ENCODE results near the gene C20orf204.
A peak's percentile ranks its signal among the peaks of the same experiment; 100 is the strongest.

C20orf204 gene

GRCh38 chr20:64063389-64064144, 27.6 kb downstream of the C20orf204 start:
- H3K4me3 ChIP-seq (ENCODE audit: low read length), result peak overlapping the region; percentile 81
- TF ChIP-seq ZNF274 (IDR thresholded peaks at IDR 0.05; ENCODE audit: low read depth, low read length), result no peak

GRCh38 chr20:64064145-64064698, 28.2 kb downstream of the C20orf204 start:
- no peak overlapping the region for H3K4me3 ChIP-seq (ENCODE audit: low read length)
- no peak for TF ChIP-seq ZNF274 (IDR thresholded peaks at IDR 0.05; ENCODE audit: low read depth, low read length)

- no peak for TF ChIP-seq ZNF274 (IDR thresholded peaks at IDR 0.05; ENCODE audit: low read depth, low read length)
- H3K4me3 ChIP-seq (ENCODE audit: low read length), result no peak overlapping the region
These were observed 29.3 kb downstream of the C20orf204 start for GRCh38 chr20:64065062-64065973.

DNA sequence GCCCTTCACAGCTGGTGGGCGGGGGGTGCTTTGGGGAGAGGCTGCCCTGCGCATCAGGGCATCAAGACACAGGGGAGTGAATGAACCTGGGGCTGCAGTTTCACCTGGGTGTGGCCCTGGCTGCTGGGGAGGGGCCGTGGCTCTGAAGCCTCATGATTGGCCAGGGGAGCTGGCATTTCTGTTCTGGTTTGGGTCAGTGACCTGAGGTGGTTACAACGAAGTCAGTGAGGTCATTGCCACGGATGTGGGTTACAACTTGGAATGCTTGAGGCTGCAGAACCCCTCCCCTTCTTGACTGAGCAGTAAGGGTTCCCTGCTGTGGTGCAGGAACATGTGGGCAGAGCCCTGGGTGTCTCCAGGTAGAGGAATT, 30.0 kb downstream of the C20orf204 start:
- H3K4me3 ChIP-seq (ENCODE audit: low read length), result no peak overlapping the region
- TF ChIP-seq ZNF274 (IDR thresholded peaks at IDR 0.05; ENCODE audit: low read depth, low read length), result no peak

- no peak overlapping the region for H3K4me3 ChIP-seq (ENCODE audit: low read length)
- TF ChIP-seq ZNF274 (IDR thresholded peaks at IDR 0.05; ENCODE audit: low read depth, low read length), result no peak
These were observed 31.1 kb downstream of the C20orf204 start for GRCh38 chr20:64067005-64067632.

- H3K4me3 ChIP-seq (ENCODE audit: low read length), result no peak overlapping the region
- no peak for TF ChIP-seq ZNF274 (IDR thresholded peaks at IDR 0.05; ENCODE audit: low read depth, low read length)
These were observed 31.8 kb downstream of the C20orf204 start for GRCh38 chr20:64067733-64068307.

- H3K4me3 ChIP-seq (ENCODE audit: low read length), result no peak overlapping the region
- no peak for TF ChIP-seq ZNF274 (IDR thresholded peaks at IDR 0.05; ENCODE audit: low read depth, low read length)
These were observed 32.6 kb downstream of the C20orf204 start for GRCh38 chr20:64068386-64069208.

DNA sequence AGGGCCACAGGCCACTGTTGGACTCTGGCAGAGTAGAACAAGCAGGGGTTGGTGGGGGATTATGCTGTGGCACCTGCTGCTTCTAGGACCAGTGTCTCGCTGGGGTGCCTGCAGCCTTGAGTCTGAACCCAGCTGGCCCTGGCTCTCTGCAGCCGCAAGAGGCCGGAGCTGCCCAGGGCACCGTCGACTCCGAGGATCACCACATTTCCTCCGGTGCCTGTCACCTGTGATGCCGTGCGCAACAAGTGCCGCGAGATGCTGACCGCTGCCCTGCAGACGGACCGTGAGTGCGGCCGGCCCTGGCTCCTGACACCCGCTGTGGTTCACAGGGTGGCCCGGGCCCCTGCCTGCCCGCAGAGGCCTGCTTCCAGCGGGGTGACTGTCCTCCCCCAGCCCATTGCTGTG, 33.2 kb downstream of the C20orf204 start:
- no peak overlapping the region for H3K4me3 ChIP-seq (ENCODE audit: low read length)
- no peak for TF ChIP-seq ZNF274 (IDR thresholded peaks at IDR 0.05; ENCODE audit: low read depth, low read length)

- no peak overlapping the region for H3K4me3 ChIP-seq (ENCODE audit: low read length)
- no peak for TF ChIP-seq ZNF274 (IDR thresholded peaks at IDR 0.05; ENCODE audit: low read depth, low read length)
These were observed 33.7 kb downstream of the C20orf204 start for GRCh38 chr20:64069614-64070243.

- no peak for TF ChIP-seq ZNF274 (IDR thresholded peaks at IDR 0.05; ENCODE audit: low read depth, low read length)
- H3K4me3 ChIP-seq (ENCODE audit: low read length), result no peak overlapping the region
These were observed 34.4 kb downstream of the C20orf204 start for GRCh38 chr20:64070244-64070993.

DNA sequence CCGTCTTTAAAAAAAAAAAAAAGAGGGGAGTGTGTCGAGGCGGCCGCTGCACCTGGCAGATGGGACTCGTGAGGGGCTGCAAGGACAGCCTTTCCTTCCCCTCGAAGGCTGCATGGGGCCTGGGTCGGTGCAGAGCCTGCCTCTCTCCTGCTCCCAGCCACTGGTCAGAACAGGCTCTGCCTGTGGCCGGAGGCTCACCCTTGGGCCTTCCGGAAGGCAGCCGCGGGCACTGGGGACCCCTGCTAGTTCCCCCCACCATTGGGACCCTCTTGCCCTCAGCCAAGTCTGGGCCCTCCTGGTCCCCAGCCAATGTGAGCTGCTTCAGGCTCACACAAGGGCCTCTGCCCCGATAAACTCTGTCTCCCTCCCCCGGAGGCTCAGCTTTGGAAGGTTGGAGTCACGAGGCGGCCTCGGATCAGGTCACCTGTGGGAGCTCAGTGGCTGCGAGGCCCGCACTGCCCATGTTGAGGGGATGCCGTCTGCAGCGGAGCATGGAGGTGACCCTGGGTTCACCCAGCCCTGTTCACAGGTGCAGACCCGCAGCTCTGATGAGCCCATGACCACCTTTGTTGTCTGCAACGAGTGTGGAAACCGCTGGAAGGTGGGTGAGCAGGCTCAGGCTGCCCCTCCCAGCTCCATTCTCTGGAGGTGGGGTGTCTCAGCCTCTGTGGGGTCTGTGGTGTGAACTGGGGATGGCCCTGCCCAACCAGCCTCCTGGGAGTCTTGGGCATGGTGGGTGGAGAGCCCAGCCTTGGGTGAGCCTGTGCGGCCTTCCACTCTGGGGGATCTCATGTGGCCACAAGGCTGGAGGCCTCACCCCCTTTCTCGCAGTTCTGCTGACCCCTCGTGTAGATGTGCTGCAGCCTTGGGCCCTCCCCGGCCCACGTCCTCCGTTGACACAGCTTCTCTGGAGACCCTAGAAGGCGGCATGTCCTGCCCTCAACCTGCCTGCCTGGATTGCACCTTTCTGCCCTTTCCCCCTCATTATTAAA, 35.7 kb downstream of the C20orf204 start:
- no peak overlapping the region for H3K4me3 ChIP-seq (ENCODE audit: low read length)
- TF ChIP-seq ZNF274 (IDR thresholded peaks at IDR 0.05; ENCODE audit: low read depth, low read length), result no peak
